ENCODE results near the gene CYP2J2.

- peak; percentile 11 to 71 (median 56) for TF ChIP-seq CTCF (IDR thresholded peaks at IDR 0.05)
- no peak for TF ChIP-seq POLR2A (IDR thresholded peaks at IDR 0.05)
Measured at GRCh38 chr1:59903141-59903754, 23.3 kb downstream of the CYP2J2 start.

Measured in body of pancreas (tissue), 4 donors.